ENCODE results near the gene CEACAM5.

DNA sequence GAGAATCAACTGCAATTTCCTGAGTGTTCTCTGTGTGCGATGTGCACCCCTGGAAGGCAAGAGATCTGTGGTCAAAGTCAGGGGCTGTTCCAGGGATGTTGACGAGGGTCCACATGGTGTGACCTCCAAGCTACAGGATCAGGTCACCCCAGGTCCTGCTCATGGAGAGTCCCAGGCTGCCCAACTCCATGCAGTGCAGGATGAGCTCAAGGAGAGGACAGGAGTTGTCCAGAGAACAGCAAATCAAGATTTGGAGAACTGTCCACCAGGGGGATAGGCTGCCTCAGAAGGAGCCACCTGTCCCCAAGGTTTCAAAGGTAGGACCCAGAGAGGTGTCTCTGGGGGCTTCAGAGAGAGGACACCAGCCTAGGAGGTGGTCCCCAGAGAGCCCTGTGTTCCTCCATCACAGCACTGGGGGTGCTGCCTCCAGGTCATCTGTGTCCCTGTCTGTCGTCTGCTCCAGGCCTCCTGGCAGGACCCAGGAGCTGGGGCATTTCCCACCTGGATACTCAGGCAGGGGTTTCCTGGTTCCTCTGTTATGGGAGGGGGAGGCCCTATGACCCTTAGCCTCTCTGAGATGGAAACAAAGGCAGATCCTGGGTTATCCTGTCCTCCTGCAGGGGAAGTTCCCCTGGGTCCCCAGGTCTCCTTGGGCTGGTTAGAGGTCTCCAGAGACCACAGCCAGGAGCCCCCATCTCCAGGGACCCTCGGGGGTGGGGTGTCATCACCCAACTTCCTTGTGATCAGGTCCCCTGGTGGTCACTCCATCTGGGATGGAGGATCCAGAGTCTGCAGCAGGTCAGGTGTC lies 18.2 kb upstream of the CEACAM5 start:
- TF ChIP-seq, protein P1, sequence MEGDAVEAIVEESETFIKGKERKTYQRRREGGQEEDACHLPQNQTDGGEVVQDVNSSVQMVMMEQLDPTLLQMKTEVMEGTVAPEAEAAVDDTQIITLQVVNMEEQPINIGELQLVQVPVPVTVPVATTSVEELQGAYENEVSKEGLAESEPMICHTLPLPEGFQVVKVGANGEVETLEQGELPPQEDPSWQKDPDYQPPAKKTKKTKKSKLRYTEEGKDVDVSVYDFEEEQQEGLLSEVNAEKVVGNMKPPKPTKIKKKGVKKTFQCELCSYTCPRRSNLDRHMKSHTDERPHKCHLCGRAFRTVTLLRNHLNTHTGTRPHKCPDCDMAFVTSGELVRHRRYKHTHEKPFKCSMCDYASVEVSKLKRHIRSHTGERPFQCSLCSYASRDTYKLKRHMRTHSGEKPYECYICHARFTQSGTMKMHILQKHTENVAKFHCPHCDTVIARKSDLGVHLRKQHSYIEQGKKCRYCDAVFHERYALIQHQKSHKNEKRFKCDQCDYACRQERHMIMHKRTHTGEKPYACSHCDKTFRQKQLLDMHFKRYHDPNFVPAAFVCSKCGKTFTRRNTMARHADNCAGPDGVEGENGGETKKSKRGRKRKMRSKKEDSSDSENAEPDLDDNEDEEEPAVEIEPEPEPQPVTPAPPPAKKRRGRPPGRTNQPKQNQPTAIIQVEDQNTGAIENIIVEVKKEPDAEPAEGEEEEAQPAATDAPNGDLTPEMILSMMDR (IDR thresholded peaks at IDR 0.05), result peak in 1 of 6 experiments; percentile 19
- no peak for TF ChIP-seq POLR2A (IDR thresholded peaks at IDR 0.05)

Data from esophagus squamous epithelium (tissue), 4 donors.